ENCODE data around the gene ZNF784. TPM values are rescaled to one million over a fixed set of nuclear protein-coding genes. Genes with fewer than 3 reads are reported as not detected.

ZNF784 gene
- total and polyA plus RNA-seq, 2 of the 13 experiments (the other 11 are each of a cell fraction or from before 2014, with no cell fraction given), result 4.1 to 4.2 TPM

- in situ Hi-C loops (cut with HindIII; ENCODE audit: extremely low pct_ligation_motif_present, low pct_unique_long_range_greater_than_20kb) (no loop called here), intact Hi-C loops (cut with micrococcal nuclease; ENCODE audit: unreplicated experiment) (no loop called here)
- H3K4me1 ChIP-seq (ENCODE audit: insufficient read depth, low read length), result peaks cover 27% of the 10 kb centered on the region
- H2AFZ ChIP-seq (ENCODE audit: low read length), result no peak overlapping the region
- 0 out of 5 replicates have a peak, but pooled peaks cover 0 to under 1% of the 10 kb centered on the region in 2 experiments for H3K36me3 ChIP-seq (replicated peaks in 1 of 2; ENCODE audit: control insufficient read depth in 1 of 2, insufficient read depth in 2 of 2, low read length in 2 of 2)
- WGBS (ENCODE audit: low lambda C conversion rate), result 74% methylated on average over 11 of the region's 11 CpGs
- H3K4me2 ChIP-seq (ENCODE audit: low read depth, low read length), result no peak overlapping the region
- ATAC-seq, result no peak
- peaks cover 4% of the 10 kb centered on the region for H3K79me2 ChIP-seq (ENCODE audit: insufficient read depth, low read length)
- H3K27ac ChIP-seq (ENCODE audit: extremely low read length, insufficient read depth, low read length), result no peak overlapping the region
- no peak for DNase-seq (ENCODE audit: low spot score)
- no peak overlapping the region for H3K9ac ChIP-seq (ENCODE audit: insufficient read depth, low read depth, low read length)
- TF ChIP-seq ZFP62 (CRISPR knock-in tag; IDR thresholded peaks at IDR 0.05) (no peak), SNAI1 (CRISPR knock-in tag; IDR thresholded peaks at IDR 0.05; ENCODE audit: borderline replicate concordance) (no peak)
- H4K20me1 ChIP-seq (ENCODE audit: insufficient read depth, low read length), result peaks cover 14% of the 10 kb centered on the region; the same call in 1 of the 2 replicates
- POLR2A ChIA-PET, result interaction anchor here (1.3 to 1.4 kb wide), 2 partner anchors 12 to 28 kb away, joined by 4 to 6 read pairs; partner anchors contain the start of gene U2AF2
- FAIRE-seq, result no peak
- no peaks in the 10 kb centered on the region for H3K9me3 ChIP-seq (ENCODE audit: low read length)
- CTCF ChIA-PET (ENCODE audit: low intra/inter-chr PET ratio, low total read pairs), result no interaction called here
- no peaks in the 10 kb centered on the region for H3K27me3 ChIP-seq (ENCODE audit: control insufficient read depth in 1 of 2, insufficient read depth in 2 of 2, low read length in 2 of 2)
- no peak overlapping the region for H3K4me3 ChIP-seq (replicated peaks in 1 of 3; ENCODE audit: insufficient read depth in 1 of 3, low read depth in 2 of 3, low read length in 3 of 3)
- no TSS peak for BruUV-seq (replicated peaks)
These were observed 2.0 kb upstream of the ZNF784 start for GRCh38 chr19:55626350-55626749.

DNA sequence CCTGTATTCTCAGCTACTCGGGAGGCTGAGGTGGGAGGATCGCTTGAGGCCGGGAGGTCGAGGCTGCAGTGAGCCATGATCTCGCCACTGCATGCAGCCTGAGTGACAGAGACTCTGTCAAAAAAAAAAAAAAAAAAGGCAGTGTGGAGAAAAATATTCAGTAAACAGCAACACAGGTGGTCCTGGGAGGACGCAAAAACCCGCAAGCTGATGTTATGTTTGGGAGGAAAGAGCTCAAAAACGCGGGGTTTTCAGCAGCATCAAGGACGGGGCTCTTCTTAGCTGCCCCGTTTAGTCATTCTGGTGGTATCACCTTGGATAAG is 599 bp upstream of the ZNF784 start:
- intact Hi-C loops (cut with micrococcal nuclease; ENCODE audit: unreplicated experiment) (no loop called here), in situ Hi-C loops (cut with HindIII; ENCODE audit: extremely low pct_ligation_motif_present, low pct_unique_long_range_greater_than_20kb) (no loop called here)
- Histone ChIP-seq H3K27ac (ENCODE audit: extremely low read length, insufficient read depth, low read length) (no peak overlapping the region), H3K4me2 (ENCODE audit: low read depth, low read length) (peak overlapping the region; percentile 97), H4K20me1 (ENCODE audit: insufficient read depth, low read length) (peaks cover 14% of the 10 kb centered on the region; the same call in 1 of the 2 replicates), H3K4me3 (replicated peaks in 1 of 3; ENCODE audit: insufficient read depth in 1 of 3, low read depth in 2 of 3, low read length in 3 of 3) (peak overlapping the region; percentile 55 to 70 (median 65); a peak in 5 of 6 replicates), H3K4me1 (ENCODE audit: insufficient read depth, low read length) (peaks cover 27% of the 10 kb centered on the region), H2AFZ (ENCODE audit: low read length) (no peak overlapping the region), H3K36me3 (replicated peaks in 1 of 2; ENCODE audit: control insufficient read depth in 1 of 2, insufficient read depth in 2 of 2, low read length in 2 of 2) (0 out of 5 replicates have a peak, but pooled peaks cover 0 to 3% of the 10 kb centered on the region in 2 experiments), H3K27me3 (ENCODE audit: control insufficient read depth in 1 of 2, insufficient read depth in 2 of 2, low read length in 2 of 2) (no peaks in the 10 kb centered on the region), H3K79me2 (ENCODE audit: insufficient read depth, low read length) (peaks cover 4% of the 10 kb centered on the region), H3K9ac (ENCODE audit: insufficient read depth, low read depth, low read length) (peak overlapping the region; percentile 85), H3K9me3 (ENCODE audit: low read length) (no peaks in the 10 kb centered on the region)
- BruUV-seq (replicated peaks), result TSS peak; percentile 65
- 34% methylated on average over 11 of the region's 11 CpGs for WGBS (ENCODE audit: low lambda C conversion rate)
- ATAC-seq, result no peak
- DNase-seq (ENCODE audit: low spot score), result no peak
- POLR2A ChIA-PET, result interaction anchor here (0.6 to 2.8 kb wide), 19 partner anchors 8 to 507 kb away, joined by 3 to 23 read pairs (median 5); partner anchors contain the start of genes FIZ1, ISOC2, KMT5C and PPP1R12C
- no peak for FAIRE-seq
- CTCF ChIA-PET (ENCODE audit: low intra/inter-chr PET ratio, low total read pairs), result no interaction called here
- TF ChIP-seq, protein P1, sequence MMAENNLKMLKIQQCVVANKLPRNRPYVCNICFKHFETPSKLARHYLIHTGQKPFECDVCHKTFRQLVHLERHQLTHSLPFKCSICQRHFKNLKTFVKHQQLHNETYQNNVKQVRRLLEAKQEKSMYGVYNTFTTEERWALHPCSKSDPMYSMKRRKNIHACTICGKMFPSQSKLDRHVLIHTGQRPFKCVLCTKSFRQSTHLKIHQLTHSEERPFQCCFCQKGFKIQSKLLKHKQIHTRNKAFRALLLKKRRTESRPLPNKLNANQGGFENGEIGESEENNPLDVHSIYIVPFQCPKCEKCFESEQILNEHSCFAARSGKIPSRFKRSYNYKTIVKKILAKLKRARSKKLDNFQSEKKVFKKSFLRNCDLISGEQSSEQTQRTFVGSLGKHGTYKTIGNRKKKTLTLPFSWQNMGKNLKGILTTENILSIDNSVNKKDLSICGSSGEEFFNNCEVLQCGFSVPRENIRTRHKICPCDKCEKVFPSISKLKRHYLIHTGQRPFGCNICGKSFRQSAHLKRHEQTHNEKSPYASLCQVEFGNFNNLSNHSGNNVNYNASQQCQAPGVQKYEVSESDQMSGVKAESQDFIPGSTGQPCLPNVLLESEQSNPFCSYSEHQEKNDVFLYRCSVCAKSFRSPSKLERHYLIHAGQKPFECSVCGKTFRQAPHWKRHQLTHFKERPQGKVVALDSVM (CRISPR knock-in tag; IDR thresholded peaks at IDR 0.05), result peak; percentile 0; the same call in 1 of the 2 replicates
- TF ChIP-seq ZNF652 (CRISPR knock-in tag; IDR thresholded peaks at IDR 0.05; ENCODE audit: borderline replicate concordance, low read depth), result no peak
- no peak for TF ChIP-seq PLRG1 (conservative IDR thresholded peaks at IDR 0.05)
- no peak for TF ChIP-seq CEBPZ (IDR thresholded peaks at IDR 0.05; ENCODE audit: low read length)
- no peak for TF ChIP-seq NPAS2 (CRISPR knock-in tag; IDR thresholded peaks at IDR 0.05; ENCODE audit: borderline replicate concordance)
- no peak for TF ChIP-seq CCAR2 (optimal IDR thresholded peaks at IDR 0.05; ENCODE audit: low read depth, low read length)
- TF ChIP-seq ZFP37 (CRISPR knock-in tag; IDR thresholded peaks at IDR 0.05; ENCODE audit: borderline replicate concordance), result no peak
- 0 out of 2 replicates have a peak, but pooled peaks have one; percentile 13 for TF ChIP-seq HDAC1 (CRISPR knock-in tag; IDR thresholded peaks at IDR 0.05)

Measured in HepG2 (cell line).